ENCODE results near the gene HYAL2.
"Not testable (repeated sequence)": the region's sequence is repeated elsewhere in the genome, so short reads cannot be mapped to it uniquely, and the experiment has no call there.

HYAL2 gene

GRCh38 chr3:50292159-50293078, 30.1 kb downstream of the HYAL2 start, which contains the start of gene IFRD2:
TSS of gene IFRD2 (minus strand) at chr3:50292429. CDS start at chr3:50292274, 155 bp downstream.
- peak; percentile 87 for DNase-seq (ENCODE audit: low read depth in 2 of 2)

GRCh38 chr3:50290161-50290641, 32.3 kb downstream of the HYAL2 start:
- no peak for DNase-seq (ENCODE audit: low read depth in 2 of 2)

GRCh38 chr3:50289130-50289529, 33.4 kb downstream of the HYAL2 start:
- DNase-seq (ENCODE audit: low read depth in 2 of 2) = no peak

GRCh38 chr3:50288387-50289007, 34.0 kb downstream of the HYAL2 start:
- no peak for DNase-seq (ENCODE audit: low read depth in 2 of 2)

GRCh38 chr3:50287262-50287661, 35.3 kb downstream of the HYAL2 start:
- no peak for DNase-seq (ENCODE audit: low read depth in 2 of 2)

GRCh38 chr3:50286322-50287227, 36.0 kb downstream of the HYAL2 start:
- DNase-seq (ENCODE audit: low read depth in 2 of 2) = no peak

- DNase-seq (ENCODE audit: low read depth in 2 of 2) = not testable (repeated sequence)
These were observed 38.4 kb downstream of the HYAL2 start for GRCh38 chr3:50284121-50284520.

GRCh38 chr3:50279255-50280016, 43.1 kb downstream of the HYAL2 start:
- no peak for DNase-seq (ENCODE audit: low read depth in 2 of 2)

GRCh38 chr3:50278880-50279224, 43.7 kb downstream of the HYAL2 start, which contains the start of gene LSMEM2:
TSS of gene LSMEM2 (plus strand) at chr3:50279087. CDS start at chr3:50279114, 27 bp downstream.
- no peak for DNase-seq (ENCODE audit: low read depth in 2 of 2)

- no peak for DNase-seq (ENCODE audit: low read depth in 2 of 2)
These were observed 44.2 kb downstream of the HYAL2 start for GRCh38 chr3:50278123-50278879.

- DNase-seq (ENCODE audit: low read depth in 2 of 2) = no peak
These were observed 45.8 kb downstream of the HYAL2 start for GRCh38 chr3:50276762-50277101.

- no peak for DNase-seq (ENCODE audit: low read depth in 2 of 2)
These were observed 46.4 kb downstream of the HYAL2 start for GRCh38 chr3:50275996-50276761.

- no peak for DNase-seq (ENCODE audit: low read depth in 2 of 2)
These were observed 47.2 kb downstream of the HYAL2 start for GRCh38 chr3:50275141-50275995.

GRCh38 chr3:50274371-50275104, 48.0 kb downstream of the HYAL2 start:
- DNase-seq (ENCODE audit: low read depth in 2 of 2) = peak in 1 of 2 donors; percentile 55

- DNase-seq (ENCODE audit: low read depth in 2 of 2) = no peak
These were observed 48.9 kb downstream of the HYAL2 start for GRCh38 chr3:50273689-50274065.

- peak; percentile 73 to 86 for DNase-seq (ENCODE audit: low read depth in 2 of 2)
These were observed 49.4 kb downstream of the HYAL2 start for GRCh38 chr3:50272911-50273688.

- not testable (repeated sequence) for DNase-seq (ENCODE audit: low read depth in 2 of 2)
These were observed 50.0 kb downstream of the HYAL2 start for GRCh38 chr3:50272538-50272910.

All from stimulated activated CD8-positive, alpha-beta memory T cell treated with anti-CD3 and anti-CD28 coated beads, Interleukin-7, amount 100 ng/mL, for 1 hour (primary cell).